ENCODE results near the gene PDPR.
"Not testable (repeated sequence)": the region's sequence is repeated elsewhere in the genome, so short reads cannot be mapped to it uniquely, and the experiment has no call there.

DNA sequence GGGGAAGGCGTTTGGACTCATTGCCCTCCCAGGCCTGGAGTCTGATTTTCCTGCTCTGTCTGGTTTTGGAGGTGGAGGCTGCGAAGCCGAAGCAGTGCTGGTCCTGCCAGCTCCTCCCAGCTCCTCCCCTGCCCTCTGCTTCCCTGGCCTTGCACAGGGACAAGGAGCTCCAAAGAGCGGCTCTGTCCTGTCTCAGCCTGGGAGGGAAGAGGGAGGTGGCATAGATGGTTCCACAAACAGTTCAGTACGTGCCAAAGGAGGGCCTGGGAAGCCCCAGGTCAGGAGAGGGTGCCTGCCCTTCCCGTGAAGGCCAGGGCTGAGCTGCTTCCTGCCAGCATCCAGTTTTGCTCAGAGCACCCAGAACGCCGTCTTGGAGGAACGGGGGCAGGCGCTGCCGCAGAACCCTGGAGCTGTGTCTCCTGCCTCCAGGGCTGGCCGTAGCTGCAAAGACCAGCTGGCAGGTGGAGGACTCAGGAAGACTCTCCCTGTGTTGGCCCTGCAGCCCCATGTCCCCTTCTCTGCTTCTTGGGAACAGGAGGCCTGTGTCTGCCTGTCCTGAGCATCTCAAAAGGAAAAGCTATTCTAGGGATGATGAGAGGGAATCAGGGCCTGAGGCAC lies 82.7 kb downstream of the PDPR start:
- TF ChIP-seq, protein P1, sequence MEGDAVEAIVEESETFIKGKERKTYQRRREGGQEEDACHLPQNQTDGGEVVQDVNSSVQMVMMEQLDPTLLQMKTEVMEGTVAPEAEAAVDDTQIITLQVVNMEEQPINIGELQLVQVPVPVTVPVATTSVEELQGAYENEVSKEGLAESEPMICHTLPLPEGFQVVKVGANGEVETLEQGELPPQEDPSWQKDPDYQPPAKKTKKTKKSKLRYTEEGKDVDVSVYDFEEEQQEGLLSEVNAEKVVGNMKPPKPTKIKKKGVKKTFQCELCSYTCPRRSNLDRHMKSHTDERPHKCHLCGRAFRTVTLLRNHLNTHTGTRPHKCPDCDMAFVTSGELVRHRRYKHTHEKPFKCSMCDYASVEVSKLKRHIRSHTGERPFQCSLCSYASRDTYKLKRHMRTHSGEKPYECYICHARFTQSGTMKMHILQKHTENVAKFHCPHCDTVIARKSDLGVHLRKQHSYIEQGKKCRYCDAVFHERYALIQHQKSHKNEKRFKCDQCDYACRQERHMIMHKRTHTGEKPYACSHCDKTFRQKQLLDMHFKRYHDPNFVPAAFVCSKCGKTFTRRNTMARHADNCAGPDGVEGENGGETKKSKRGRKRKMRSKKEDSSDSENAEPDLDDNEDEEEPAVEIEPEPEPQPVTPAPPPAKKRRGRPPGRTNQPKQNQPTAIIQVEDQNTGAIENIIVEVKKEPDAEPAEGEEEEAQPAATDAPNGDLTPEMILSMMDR (IDR thresholded peaks at IDR 0.05) = not testable (repeated sequence)
- not testable (repeated sequence) for TF ChIP-seq EP300, POLR2A (IDR thresholded peaks at IDR 0.05)

Data from sigmoid colon (tissue), 4 donors.